HG03159 (cell line): Measurements from ENCODE around the gene JUNB.

Experiments
- ATAC-seq: cut with Tn5 transposase; IDR thresholded peaks from one replicate; pipeline ENCODE4 v1.9.1; 2021; ENCODE audit warnings: mild to moderate bottlenecking, moderate library complexity; ENCODE audit not compliant: unreplicated experiment

The JUNB gene

DNA sequence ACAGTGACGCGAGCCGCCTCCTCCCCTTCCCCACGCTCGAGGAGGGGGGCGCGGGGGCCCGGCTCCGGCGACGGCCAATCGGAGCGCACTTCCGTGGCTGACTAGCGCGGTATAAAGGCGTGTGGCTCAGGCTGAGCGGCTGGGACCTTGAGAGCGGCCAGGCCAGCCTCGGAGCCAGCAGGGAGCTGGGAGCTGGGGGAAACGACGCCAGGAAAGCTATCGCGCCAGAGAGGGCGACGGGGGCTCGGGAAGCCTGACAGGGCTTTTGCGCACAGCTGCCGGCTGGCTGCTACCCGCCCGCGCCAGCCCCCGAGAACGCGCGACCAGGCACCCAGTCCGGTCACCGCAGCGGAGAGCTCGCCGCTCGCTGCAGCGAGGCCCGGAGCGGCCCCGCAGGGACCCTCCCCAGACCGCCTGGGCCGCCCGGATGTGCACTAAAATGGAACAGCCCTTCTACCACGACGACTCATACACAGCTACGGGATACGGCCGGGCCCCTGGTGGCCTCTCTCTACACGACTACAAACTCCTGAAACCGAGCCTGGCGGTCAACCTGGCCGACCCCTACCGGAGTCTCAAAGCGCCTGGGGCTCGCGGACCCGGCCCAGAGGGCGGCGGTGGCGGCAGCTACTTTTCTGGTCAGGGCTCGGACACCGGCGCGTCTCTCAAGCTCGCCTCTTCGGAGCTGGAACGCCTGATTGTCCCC is at the start of gene JUNB:
TSS of gene JUNB (plus strand) at position 142 of the 706 bp plus-strand sequence. CDS start at position 428, 286 bp downstream.
- peak; percentile 30 for ATAC-seq

DNA sequence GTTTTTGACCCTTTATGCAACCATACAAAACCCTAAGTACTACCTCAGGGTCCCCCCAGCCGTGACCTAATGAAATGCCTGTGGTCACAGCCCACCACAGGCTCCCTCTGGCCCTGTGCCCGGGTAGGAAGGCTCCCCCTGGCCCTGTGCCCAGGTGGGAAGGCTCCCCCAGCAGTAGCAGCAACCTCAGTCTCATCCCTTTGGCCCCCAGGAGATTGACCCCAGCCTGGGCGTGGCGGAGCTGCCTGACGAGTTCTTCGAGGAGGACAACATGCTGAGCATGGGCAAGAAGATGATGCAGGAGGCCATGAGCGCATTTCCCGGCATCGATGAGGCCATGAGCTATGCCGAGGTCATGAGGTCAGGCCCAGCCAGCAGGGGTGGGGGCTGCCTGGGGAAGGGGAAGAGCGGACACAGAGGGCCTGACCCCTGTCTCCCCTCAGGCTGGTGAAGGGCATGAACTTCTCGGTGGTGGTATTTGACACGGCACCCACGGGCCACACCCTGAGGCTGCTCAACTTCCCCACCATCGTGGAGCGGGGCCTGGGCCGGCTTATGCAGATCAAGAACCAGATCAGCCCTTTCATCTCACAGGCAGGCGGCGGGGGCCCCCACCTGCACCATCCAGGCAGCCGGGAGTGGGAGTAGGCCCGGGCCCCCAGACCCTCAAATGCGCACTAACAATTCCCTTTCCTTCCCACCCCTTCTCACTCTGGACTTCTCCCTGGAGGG is 46.0 kb upstream of the JUNB start:
- no peak for ATAC-seq

DNA sequence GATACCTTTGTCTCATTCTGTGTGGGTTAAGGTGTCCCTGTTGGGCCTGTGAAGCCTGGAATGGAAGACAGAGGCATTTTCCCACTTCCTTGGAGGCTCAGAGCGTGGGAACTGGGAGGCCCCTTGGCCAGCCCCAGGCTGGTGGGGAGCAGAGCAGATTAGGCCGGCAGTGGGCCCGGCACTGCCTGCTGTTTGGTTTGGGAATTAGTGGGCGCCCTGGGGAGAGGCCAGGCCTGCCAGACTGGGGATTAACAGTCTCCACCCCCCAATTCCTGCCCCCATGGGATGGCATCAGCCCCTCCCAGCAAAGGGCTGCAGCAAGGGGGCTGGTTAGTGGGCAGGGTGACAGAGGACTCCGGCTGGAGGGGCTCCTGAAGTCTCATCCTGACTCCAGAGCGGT is 42.8 kb upstream of the JUNB start:
- no peak for ATAC-seq

DNA sequence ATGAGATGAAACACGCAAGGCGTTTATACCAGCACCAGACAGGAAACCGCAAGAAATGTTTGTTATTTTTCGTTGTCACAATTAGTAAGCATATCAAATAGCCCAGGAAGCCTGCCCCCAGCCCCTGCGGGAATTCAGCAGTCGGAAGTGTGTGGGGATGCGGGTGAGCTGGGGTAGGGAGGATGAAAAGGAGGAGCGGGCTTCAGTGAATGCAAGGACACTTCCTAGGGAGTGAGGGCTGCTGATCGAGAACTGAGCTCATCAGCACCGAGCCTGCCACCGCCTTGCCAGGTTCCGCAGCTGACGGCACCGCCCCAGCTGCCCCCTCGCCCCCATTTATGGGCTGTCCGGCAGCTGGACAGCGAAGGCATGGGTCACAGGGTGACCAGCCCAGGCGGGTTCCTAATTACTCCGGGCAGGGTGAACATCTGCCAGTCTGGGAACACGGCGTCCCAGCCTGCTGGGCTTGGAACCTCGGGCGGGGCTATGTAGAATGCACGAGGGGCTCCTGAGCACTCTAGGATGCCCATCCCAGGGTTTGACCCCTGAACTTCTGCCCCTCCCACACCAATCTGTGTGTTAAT is 41.3 kb upstream of the JUNB start:
- no peak for ATAC-seq

DNA sequence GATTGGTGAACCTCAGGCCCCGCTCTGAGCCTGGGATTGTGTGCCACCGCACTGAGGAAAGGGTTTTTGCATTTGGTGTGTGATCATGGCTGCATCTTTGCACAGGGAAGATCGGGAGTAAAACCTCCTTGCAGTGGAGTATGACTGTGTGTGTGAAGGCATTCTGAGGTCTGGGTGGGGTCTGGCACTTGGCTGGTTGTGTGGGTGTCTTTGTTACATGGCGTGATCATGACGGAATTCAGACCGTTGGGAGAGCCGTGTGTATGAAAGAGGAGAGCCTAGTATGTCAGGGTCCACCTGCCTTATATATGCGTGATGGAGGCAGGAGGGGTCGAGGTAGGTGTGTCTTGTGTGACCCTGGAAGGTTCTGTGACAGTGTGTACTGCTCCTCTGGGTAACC is 40.4 kb upstream of the JUNB start:
- ATAC-seq, result no peak

DNA sequence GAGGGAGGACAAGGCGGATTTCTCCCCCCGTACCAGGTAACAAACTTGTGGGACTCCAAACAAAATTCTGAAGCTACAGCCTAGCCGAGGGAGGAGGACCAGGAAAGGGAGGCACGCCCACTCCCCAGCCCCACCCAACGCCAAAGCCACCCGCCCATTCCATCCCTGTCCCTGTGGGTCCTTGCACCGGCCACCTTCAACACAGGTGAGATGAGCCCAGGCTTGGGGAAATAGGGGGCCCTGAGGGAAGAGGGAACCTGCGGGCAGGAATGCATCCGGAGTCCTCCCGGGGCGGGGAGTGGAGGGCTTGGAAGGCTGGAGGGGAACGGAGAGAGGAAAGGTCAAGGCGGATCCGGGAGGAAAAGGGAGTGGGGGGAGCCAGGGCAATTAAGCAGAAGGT is 39.7 kb upstream of the JUNB start, which contains the start of gene BEST2:
TSS of gene BEST2 (plus strand) at position 157 of the 400 bp plus-strand sequence. CDS start 802 bp downstream, outside the sequence.
- ATAC-seq, result no peak

DNA sequence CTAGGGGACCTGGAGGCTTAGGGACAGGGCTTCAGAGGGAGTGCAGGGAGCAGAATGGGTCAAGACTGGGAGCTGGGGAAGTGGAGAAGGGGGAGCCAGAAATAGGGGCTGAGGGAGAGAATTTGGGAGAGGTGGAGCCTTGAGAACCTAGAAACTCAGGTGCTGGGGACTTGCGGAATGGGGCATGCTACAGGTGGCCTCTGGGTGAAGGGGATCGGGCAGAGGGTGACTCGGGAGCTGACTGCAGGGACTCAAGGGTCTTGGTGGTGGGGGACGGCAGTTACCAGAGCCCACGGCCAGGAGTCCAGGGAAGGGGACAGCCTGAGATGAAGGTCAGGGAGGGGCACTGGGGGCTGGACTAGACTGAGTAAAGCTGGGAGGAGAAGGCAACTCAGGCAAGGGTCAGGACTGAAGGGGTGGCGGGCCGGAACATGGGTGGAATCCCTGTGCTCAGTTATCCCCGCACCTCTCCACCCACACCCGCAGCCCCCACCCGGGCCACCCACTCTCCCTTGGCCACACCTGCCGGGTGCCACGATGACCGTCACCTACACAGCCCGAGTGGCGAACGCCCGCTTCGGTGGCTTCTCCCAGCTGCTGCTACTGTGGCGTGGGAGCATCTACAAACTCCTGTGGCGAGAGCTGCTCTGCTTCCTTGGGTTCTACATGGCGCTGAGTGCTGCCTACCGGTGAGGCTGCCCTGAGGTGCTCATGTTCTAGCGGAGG is 39.1 kb upstream of the JUNB start:
- no peak for ATAC-seq

DNA sequence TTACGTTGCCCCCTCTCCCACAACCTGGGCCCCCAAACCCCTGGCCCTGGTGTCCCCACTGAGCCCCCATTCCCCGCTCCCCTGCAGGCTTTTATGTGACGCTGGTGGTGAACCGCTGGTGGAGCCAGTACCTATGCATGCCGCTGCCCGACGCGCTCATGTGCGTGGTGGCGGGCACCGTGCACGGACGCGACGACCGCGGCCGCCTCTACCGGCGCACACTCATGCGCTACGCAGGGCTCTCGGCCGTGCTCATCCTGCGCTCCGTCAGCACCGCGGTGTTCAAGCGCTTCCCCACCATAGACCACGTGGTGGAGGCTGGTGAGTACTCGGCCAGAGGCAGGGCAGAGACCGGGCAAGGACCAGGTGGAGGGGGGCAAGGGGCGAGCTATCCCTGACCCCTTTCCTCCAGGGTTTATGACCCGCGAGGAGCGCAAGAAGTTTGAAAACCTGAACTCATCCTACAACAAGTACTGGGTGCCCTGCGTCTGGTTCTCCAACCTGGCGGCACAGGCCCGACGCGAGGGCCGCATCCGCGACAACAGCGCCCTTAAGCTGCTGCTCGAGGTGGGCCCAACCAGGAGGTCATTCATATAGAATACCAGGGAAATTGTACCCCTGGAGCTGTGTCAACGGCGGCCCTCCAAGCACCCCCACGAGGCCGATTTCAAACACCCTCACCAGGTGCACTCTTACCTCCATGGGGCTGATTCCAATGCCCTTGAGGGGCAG is 36.7 kb upstream of the JUNB start:
- ATAC-seq, result no peak

DNA sequence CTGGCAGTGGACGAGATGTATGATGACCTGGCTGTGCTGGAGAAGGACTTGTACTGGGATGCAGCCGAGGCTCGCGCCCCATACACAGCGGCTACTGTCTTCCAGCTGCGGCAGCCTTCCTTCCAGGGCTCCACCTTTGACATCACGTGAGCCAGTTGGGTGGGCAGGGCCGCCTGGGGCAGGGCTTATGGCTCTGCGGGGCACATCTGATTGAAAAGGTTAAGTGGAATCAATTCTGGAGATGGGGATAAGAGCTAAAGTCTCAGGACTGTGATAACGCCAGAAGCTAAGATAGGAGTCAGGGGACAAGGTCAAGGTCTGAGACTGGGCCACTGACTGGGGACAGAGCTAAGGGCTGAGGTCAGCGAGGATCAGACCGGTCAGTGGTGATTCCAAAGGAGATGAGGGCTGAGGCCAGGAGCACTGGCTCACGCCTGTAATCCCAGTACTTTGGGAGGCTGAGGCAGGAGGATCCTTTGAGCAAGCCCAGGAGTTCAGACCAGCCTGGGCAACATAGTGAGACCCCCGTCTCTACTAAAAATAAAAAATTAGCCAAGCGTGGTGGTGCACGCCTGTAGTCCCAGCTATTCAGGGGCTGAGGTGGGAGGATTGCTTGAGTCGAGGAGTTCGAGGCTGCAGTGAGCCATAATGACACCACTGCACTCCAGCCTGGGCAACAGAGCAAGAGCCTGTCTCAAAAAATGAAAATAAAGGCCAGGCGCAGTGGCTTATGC is 35.0 kb upstream of the JUNB start:
- no peak for ATAC-seq

DNA sequence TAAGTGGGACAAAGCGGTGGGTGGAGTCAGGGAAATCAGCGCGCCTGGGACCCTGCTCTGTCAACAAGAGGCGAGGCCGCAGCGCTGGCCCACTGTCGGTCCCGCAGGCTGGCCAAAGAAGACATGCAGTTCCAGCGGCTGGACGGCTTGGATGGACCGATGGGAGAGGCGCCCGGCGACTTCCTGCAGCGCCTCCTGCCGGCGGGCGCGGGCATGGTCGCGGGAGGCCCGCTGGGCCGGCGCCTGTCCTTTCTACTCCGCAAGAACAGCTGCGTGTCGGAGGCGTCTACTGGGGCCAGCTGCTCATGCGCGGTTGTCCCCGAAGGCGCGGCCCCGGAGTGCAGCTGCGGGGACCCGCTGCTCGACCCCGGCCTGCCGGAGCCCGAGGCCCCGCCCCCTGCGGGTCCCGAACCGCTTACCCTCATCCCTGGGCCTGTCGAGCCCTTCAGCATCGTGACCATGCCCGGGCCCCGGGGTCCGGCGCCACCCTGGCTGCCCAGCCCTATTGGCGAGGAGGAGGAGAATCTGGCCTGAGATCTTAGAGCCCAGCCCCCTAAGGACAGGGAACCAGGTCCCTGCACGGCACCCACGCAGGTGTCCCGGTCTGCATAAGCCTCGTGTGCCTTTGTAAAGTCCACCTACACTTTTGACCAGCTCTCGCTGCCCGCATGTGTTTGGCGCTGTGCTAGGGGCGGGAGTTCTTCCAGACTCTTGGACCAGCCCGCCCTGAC is 33.6 kb upstream of the JUNB start:
- no peak for ATAC-seq

DNA sequence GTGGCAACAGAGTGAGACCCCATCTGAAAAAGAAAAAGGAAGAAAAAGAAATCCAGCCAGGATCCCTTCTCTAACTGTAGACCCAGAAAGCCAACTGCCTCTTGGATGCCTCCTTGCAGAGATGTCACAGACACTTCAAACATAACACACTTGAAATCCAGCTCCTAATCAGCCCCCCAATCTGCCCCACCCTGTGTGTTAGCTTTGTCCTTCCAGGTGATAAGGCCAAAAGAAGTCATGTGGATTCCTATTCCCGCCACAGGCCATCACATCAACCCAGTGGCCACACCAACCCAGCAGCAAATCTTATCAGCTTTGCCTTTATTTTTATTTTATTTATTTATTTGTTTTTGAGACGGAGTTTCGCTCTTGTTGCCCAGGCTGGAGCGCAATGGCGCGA is 31.6 kb upstream of the JUNB start:
- ATAC-seq, result no peak

DNA sequence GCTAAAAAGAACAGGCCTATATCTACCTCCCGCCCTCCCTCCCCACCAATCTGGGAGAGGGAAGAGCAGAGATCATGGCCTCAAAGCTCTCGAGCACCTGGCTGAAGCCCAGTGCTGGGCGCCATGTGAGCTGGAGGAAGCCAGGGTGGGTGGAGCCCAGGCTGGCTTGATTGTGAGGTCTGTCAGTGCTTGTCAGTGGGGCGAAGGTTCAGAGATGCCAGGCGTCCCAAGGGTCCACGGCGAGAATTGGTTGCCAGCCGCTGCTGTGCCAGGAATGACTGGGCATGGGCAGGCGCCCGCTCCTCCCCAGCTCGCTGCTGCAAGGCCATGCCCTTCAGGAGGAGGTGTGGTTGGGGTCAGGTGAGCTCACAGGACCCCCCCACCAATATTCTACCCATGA is 28.2 kb upstream of the JUNB start:
- ATAC-seq, result no peak

DNA sequence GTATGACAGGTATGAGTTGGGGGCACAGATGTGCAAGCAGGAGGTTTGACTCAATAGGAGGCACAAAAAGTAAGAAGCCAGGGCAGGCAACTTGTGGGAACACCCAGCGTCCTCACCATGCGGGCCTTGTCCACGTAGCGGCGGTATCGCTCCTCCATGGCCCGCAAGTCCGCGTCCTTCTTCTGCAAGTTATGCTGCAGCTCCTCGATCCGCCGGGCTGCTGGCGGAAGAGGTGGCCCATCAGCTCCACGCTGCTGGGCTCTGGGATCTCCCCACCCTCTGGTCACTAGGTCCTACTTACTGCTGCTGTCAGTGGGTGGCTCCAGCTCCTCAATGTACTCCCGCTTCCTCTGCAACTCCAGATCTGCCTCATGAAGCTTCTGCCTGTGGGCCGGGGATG is 26.6 kb upstream of the JUNB start:
- no peak for ATAC-seq

DNA sequence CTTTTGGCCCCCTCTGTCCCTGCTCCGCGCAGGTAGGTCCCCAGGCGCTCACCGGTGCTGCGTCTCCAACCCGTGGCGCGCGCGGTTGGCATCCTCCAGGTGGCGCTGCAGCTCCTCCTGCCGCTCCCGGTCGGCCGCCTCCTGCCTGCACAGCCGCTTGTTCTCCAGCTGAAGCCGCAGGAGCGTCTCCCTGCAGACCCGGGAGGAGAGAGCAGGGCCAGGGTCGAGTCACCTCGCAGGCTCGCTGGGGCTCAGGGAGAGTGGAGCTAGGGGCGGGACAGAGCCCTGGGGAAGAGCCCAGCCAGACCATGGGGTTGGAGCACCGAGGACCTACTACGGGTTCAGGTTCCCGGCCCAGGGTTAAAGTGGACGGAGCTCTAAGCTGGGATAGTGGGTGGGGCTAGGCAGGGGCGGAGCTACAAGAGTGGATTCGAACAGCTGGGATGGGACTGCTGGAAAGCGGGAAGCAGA is 25.2 kb upstream of the JUNB start:
- ATAC-seq, result no peak

DNA sequence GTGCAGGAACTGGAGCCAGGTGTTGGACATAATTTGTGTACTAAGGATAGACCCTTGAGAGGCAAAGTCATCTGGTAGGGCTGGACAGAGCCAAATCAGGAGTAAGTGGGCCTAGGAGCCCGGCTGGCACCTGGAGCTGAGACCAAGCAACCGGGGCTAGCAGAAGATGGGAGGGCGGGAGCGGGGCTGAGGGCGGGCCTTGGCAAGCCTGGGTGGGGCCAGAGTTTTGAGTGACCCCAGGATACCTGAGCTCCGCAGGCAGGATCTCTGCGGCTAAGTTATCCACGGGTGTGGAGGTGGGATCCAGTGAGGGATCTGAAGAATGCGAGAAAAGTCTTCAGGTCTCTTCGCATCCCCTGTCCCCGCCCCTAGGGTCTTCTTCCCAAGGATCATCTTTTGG is 24.1 kb upstream of the JUNB start:
- ATAC-seq, result no peak

DNA sequence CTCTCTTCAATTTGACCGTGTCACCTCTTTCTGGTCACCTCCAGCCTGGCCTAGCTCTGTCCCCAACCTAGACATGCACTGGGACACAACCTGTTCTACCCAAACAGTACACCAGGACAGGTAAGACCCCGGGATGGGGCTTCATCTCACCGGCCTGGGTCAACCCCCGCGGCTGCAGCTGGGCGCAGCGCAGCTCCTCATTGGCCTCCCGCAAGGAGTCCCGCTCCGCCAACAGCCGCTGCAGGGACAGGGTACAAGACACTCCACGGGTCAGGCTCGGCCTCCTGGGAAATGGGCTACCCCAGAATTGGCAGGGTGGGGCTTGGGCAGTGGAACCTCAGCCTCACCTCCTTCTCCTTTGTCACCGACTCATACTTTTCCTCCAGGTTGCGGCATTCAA is 23.6 kb upstream of the JUNB start:
- ATAC-seq, result no peak

DNA sequence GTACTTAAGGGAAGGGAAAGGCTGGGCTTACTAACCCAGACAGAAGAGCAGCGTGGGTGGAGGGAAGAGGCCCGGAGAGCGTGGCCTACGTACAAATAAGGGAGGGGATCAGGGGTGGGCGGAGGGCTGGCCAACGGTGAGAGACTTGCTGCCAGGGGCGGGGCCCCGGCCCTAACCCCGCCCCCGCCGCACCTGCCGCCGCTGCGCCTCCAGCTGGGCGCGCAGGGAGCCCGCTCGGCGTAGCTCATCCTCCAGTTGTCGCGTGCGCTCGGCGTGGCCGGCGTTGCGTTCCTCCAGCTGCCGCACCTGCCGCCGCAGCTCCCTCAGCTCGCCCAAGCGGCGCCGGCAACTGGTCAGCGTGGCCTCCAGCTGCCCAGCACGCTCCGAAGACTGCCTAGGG is 21.6 kb upstream of the JUNB start:
- ATAC-seq, result no peak

DNA sequence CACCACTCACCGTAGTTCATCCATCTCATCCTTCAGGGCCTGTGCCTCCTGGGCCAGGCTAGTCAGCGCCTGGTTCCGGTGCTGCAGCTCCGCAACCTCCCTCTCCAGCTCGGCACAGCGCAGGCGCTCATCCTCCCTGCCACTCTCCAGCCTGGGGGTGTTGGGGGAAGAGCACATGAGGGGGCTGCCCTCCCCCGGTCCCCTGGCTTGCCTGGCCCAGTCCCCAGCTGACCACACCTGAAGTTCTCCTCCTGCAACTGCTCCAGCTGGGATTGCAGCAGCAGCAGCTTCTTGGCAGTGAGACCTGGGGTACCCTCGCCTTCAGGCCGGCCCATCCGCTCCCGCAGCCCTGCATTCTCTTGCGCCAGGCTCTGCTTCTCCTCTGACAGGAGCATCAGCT is 20.4 kb upstream of the JUNB start:
- ATAC-seq, result no peak

DNA sequence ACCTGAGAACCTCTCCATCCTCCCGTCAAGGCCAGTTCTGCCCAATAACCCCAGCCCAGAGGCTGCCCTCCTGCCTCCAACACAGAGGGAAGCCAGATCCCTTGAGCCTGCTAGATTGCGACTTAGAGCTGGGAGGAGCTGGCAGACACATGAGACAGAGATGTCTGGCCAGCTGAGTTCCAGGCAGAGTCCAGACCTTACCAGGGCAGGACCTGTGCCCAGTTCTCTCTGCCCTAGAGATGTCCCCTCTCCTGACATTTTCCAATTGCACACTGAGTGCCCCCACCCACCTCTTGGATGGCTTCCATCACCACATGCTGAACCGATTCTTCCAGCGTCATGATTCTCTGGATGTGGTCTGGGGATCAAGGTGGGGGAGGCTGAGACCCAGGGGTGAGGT is 19.0 kb upstream of the JUNB start:
- no peak for ATAC-seq
